GM19395 (cell line): Measurements from ENCODE around the gene CMIP.
"Not testable (repeated sequence)": the region's sequence is repeated elsewhere in the genome, so short reads cannot be mapped to it uniquely, and the experiment has no call there.

Source experiments
- ATAC-seq: cut with Tn5 transposase; IDR thresholded peaks from one replicate; pipeline ENCODE4 v1.9.1; 2021; ENCODE audit warnings: mild to moderate bottlenecking, moderate library complexity; ENCODE audit not compliant: unreplicated experiment

Gene CMIP

DNA sequence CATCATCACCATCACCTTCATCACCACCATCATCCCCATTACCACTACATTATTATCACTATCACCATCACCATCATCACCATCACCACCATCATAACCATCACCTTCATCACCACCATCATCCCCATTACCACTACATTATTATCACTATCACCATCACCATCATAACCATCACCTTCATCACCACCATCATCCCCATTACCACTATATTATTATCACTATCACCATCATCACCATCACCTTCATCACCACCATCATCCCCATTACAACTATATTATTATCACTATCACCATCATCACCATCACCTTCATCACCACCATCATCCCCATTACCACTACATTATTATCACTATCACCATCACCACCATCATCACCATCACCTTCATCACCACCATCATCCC lies 132.7 kb downstream of the CMIP start:
- not testable (repeated sequence) for ATAC-seq

DNA sequence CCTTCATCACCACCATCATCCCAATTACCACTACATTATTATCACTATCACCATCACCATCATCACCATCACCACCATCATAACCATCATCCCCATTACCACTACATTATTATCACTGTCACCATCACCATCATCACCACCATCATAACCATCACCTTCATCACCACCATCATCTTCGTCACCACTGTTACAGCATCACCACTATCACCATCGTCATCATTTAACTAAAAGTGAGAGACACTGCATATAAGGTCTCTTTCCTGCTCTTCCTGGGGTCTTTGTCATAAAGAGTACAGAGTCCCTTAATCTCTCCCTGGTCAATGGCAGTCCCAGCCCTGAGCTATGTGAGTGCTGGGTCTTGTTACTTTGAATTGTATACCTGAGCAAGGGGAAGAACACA lies 133.5 kb downstream of the CMIP start:
- no peak for ATAC-seq

DNA sequence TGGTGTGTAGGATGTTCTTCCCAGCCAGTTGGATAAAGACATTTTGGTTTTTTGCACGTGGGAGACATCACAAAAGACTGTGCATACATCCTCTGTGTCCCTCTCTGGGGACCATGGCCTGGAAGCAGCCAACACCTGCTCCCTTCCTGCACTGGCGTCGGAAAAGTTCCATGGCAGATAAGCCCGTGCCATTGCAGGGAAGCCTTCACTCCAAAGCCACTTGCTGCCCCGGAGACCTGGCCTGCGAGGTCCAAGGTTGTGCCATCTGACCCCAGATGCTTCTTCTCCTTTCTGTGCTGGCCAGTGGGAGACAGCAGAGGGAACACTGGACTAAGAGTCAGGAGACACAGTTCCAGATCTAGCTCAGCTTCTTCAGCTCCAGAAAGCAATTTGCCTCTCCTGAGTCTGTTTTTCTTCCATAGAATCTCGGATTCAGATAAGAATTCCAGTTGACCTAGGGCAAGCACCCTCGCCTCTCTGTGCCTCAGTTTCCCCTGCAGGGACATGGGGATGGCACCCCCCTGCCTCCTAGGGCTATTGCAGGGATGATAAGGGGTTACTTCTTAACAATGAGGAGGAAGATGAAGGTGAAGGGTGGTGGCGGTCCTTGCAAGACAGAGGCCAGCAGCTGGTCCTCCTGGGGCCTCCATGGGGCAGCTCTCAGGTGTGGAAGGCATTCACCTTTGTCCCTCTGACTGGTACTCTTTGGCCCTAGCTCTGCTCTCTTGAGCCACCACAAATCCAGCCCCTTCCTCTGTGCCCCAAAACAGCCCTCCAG lies 134.2 kb downstream of the CMIP start:
- no peak for ATAC-seq

- no peak for ATAC-seq
Observed at GRCh38 chr16:81581107-81581506, 136.5 kb downstream of the CMIP start.

GRCh38 chr16:81582655-81583441 lies 138.2 kb downstream of the CMIP start:
- ATAC-seq: no peak

DNA sequence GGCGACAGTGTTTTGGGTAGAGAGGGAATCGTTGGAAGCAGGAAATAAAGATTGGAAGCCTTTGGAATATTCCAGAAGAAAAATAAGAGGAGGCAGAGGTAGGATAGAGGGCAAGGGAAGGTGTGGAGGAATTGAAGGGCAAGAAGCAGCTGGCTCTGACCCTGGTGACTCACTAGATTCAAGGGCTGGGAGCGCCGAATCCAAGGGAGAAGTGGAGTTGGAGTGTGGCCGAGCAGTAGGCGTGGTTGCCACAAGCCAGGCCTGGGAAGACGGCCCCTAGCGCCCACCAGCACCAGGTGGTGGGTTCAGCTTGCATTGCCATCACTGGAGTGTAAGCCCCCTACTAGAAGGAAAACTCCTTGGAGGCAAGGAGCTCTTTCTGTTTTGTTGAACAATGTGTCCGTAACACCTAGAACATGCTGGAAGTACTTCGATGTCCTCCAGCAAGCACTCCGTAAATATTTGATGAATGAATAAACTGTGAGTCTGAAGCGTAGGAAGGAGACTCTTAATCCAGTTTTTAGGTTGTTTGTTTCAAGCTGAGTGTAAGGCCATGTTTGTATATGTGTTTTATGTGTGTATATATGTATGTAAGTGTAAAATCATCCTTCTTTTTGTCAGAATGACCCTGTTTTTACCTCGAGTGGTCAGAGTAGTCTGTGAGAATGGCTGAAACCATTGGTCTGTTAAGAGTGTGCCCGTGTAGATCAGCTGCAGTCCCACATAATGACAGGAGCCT lies 139.5 kb downstream of the CMIP start:
- no peak for ATAC-seq

- ATAC-seq: no peak
Observed at GRCh38 chr16:81585785-81586184, 141.2 kb downstream of the CMIP start.

DNA sequence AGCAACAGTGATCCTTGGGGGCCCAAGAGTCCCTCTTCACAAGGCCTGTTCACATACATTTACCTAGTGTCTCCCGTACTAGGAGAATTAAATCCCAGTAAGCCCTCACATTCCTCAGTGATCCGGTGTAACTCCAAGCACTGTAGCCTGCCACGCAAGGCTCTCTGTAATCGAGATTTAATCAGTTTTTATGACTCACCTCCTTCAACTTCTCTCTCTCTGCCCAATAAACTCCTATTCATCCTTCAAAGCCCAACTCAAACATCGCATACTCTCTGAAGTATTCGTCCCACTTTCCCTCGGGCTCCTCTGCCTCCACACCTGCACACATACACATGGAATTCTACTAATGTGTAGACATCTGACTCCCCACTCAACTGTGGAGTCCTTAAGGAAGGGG lies 141.8 kb downstream of the CMIP start:
- no peak for ATAC-seq

DNA sequence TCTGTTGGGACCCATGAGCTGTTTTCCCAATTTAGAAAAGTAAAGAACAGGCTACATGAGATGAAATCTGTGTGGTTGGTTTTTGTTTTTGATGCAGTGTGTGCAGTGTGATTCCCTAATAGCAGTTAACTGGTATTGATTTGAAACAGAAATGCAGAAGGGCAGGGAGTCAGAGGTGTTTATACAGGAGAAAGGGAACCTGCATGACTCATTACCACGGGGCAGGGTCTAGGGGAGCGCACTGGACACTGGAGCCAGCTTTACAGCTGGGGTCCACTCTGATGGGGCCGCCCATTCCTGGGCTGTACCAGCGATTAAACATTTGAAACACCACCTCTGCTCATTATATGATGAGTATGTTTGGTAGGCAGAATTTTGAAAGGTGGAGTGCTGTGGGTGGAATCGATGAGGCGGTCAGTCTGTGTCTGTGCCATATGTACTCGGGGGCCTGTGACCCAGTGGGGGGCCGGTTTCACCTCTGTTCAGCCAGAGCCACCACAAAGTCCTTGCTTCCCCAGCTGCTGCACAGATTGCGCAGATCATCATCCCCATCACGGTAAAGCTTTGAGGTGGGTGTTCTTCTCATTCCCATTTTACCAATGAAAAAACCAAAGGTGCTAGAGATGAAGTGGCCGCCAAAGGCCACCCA lies 142.5 kb downstream of the CMIP start:
- no peak for ATAC-seq

- ATAC-seq: no peak
Observed at GRCh38 chr16:81587626-81588160, 143.1 kb downstream of the CMIP start.

DNA sequence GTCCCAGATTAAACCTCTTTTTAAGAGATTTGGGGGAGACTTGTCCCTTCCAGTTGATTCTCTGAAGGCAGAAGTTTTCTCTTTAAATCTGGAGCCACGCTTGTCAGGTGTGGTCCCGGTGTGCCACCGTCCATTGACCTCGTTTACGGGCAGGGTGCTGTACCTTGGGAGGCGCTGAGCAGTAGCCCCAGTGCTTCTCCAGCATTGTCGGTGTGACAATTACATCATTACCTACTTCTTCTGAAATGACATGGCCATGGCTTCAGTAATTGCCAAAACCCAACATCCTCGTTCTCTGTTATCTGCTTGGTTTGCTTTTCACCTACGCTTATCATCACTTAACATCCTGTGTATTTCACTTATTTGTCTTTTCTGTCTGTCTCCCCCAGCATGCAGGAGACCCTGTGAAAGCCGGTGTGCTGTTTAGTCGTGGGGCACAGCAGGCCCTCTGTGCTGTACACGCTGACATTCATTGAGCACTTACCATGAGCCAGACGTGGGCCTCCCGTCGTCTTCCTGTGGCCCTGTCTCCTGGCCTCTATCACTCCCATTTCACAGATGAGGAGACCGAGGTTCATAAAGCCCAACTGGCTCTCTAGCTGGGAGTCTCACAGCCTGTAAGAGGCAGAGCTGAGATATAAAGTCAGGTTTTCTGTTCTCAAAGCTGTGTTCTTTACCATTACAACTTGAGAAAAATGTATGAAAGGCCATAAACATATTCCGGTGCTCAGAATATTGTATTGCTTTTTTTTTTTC lies 143.9 kb downstream of the CMIP start:
- no peak for ATAC-seq

DNA sequence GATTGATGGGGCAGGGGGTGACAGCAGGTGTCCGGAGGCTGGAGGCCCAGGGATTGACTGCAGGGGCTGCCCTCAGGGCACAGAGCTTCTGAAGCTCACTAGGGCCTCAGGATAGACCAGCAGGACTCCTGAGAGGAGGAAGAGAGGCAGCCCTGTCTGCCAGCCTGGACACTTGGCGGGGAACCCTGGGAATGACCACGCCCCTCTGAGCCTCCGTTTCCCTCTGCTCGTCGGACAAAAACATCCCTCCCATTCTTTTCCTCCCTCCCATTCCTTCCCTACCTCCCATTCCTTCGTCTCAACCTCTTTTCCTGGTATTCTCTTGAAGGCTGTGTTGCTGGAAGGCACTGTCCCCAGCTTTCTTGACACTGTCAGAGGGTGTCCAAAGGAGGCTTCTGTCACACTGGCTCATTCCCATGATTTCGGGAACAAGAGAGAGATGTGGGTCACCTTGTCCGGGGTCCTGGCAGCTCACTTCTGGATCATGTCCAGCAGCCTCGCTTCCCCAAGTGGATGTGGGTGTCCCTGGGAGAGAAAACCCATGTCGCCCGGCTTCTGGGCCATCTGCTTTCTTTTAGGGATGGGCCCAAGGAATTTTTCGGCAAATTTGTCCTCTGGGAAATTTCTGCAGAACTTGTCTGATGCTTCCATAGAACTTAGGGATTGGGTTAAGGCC lies 145.5 kb downstream of the CMIP start:
- no peak for ATAC-seq

- no peak for ATAC-seq
Observed at GRCh38 chr16:81590714-81591544, 146.3 kb downstream of the CMIP start.

- ATAC-seq: no peak
Observed at GRCh38 chr16:81591545-81591870, 146.9 kb downstream of the CMIP start.

DNA sequence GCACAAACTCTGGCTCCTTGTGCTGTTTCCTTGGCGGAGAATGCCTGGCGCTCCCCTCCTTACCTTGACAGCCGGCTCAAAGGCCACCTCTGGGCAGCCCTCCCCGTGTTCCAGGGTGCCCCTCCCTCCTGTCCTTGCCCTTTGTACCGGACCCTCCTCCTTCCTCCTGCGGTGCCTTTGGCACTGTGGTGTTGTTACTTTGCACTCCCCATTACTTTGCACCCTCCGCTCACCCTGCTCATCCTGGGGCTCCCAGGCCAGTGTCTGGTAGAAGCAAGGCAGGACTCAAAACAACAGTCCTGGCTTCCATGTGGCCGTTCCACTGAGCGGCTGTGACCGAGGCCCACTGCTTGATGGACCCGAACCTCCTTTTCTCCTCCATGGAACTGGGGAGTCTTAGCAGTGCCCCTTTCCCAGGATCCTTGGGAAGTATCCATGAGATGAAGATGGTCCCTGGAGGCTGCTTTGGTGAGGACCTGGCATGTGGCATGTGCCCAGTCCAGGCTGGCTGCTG lies 147.8 kb downstream of the CMIP start:
- ATAC-seq: no peak

GRCh38 chr16:81593481-81593880 lies 148.9 kb downstream of the CMIP start:
- ATAC-seq: no peak

DNA sequence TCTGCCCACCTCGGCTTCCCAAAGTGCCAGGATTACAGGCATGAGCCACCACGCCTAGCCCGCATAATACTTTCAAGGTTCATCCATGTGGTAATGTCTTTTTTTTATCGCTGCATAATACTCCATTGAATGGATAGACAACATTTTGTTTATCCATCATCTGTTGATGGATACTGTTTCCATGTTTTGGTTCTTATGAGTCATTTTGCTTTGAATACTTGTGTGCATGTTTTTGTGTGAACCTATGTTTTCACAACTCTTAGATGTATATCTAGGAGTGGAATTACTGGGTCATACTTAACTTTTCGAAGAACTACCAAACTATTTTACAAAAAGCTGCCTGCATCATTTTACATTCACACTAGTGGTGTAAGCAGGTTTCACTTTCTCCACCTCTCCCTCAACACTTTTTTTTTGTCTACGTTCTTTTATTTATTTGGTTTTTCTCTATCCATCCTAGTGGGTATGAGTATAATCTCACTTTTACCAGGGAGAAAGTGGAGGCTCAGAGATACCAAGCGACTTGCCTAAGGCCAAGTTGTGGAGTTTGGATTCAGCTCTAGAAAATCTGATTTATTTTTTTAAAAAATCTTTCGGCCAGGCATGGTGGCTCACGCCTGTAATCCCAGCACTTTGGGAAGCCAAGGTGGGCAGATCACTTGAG lies 151.2 kb downstream of the CMIP start:
- no peak for ATAC-seq

DNA sequence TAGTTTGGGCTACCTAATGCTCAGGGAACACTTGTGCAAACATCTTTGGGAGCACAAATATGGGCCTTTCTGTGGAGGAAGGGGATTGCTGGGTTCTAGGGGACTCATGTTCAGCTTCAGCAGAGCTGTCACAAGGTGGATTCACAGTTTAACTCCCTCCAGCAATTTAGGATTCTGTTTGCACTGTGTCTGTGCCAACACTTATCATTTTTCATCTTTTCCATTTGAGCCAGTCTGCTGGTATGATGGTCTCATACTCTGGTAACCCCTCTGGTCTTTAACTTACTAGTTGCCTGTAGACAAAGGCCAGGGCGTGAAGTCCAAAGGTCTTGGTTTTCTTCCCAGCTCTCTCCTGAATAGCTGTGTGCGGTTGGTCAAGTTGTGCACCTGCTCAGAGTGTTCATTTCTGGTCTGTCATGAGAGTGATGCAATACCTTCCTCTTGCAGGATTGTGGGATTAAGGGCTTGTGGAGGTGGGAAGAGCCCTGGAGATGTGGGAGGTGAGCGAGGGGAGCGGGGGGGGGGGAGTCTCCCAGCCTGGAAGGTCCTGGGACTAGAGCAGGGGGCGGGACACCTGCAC lies 152.6 kb downstream of the CMIP start:
- no peak for ATAC-seq
